Upper lobe of left lung (tissue), 6 donors: Measurements from ENCODE around the gene MARCHF3. TPM values are rescaled to one million over a fixed set of nuclear protein-coding genes. Genes with fewer than 3 reads are reported as not detected.

Source experiments
- ATAC-seq, 2 donors: fragments of 200-7000 bp; cut with Tn5 transposase; one replicate each; pipeline ENCODE4 v1.9.1; 2022; ENCODE audit warnings: mild to moderate bottlenecking in 2 of 2, moderate library complexity in 2 of 2; ENCODE audit not compliant: low FRiP score in 2 of 2
- DNase-seq, 2 donors: peaks; one replicate each; pipeline ENCODE4 v3.0.0-alpha.2; 2019 to 2020
- H3K27ac ChIP-seq, 4 donors: fragments of 200-600 bp; sonication (generic); one replicate each; pipeline ENCODE4 v1.5.1; 2016 to 2019
- H3K27me3 ChIP-seq, 4 donors: fragments of 200-600 bp; sonication (generic); one replicate each; pipeline ENCODE4 v1.5.1; 2017 to 2019
- H3K36me3 ChIP-seq, 4 donors: fragments of 200-600 bp; sonication (generic); one replicate each; pipeline ENCODE4 v1.5.1; 2016 to 2019
- H3K4me1 ChIP-seq, 4 donors: fragments of 200-600 bp; sonication (generic); one replicate each; pipeline ENCODE4 v1.5.1; 2018 to 2019
- H3K4me3 ChIP-seq, 4 donors: fragments of 200-600 bp; sonication (generic); one replicate each; pipeline ENCODE4 v1.5.1; 2017 to 2019; ENCODE audit warnings: mild to moderate bottlenecking in 2 of 4, moderate library complexity in 1 of 4
- H3K9me3 ChIP-seq, 4 donors: fragments of 200-600 bp; sonication (generic); one replicate each; pipeline ENCODE4 v1.5.1; 2018 to 2019
- EP300 ChIP-seq, 4 donors: sonication (generic); formaldehyde crosslinking; IDR thresholded peaks; one replicate each; pipeline ENCODE4 v1.5.1; 2017; ENCODE audit warnings: antibody characterized with exemption in 4 of 4, control low read depth in 2 of 4
- POLR2A ChIP-seq, 4 donors: fragments of 450-650 bp; IDR thresholded peaks; one replicate each; pipeline ENCODE4 v1.5.1; 2016 to 2017; ENCODE audit warnings: antibody characterized with exemption in 4 of 4, mild to moderate bottlenecking in 2 of 4
- POLR2AphosphoS5 ChIP-seq, 2 donors: sonication (generic); formaldehyde crosslinking; IDR thresholded peaks; one replicate each; pipeline ENCODE4 v1.5.1; 2017; ENCODE audit warnings: antibody characterized with exemption in 2 of 2
- WGBS, 2 donors: methylation state at CpG; one replicate each; pipeline ENCODE4 v1.1.5; 2017 to 2018; 5-methylcytosine and 5-hydroxymethylcytosine counted together
- total RNA-seq, 6 donors: library from RNA; depleted of rRNA in 4 of 6; stranded (reverse); fragments of >200 nt in 4 of 6; gene quantifications; one replicate each; pipeline versions ENCODE4 v1.1.0 to v1.2.1, GENCODE V29; 2016 to 2021
- TF ChIP-seq, protein P1 (sequence below), 6 experiments: fragments of 450-650 bp in 4 of 6; fragments of 200-600 bp in 2 of 6; sonication (generic) in 2 of 6; IDR thresholded peaks; one replicate each; pipeline ENCODE4 v1.5.1; 2016 to 2019; ENCODE audit warnings: antibody characterized with exemption in 6 of 6
- donor health status: DM: no; HTN: no; CAD: no; lungs with moderate emphysema.
- donor health status: DM: no; HTN: yes; CAD: no; lungs with severe emphysema.

Gene MARCHF3
- total RNA-seq, 6 donors from 2014 or later, result 2.1 to 16.2 (median 6.7) TPM

DNA sequence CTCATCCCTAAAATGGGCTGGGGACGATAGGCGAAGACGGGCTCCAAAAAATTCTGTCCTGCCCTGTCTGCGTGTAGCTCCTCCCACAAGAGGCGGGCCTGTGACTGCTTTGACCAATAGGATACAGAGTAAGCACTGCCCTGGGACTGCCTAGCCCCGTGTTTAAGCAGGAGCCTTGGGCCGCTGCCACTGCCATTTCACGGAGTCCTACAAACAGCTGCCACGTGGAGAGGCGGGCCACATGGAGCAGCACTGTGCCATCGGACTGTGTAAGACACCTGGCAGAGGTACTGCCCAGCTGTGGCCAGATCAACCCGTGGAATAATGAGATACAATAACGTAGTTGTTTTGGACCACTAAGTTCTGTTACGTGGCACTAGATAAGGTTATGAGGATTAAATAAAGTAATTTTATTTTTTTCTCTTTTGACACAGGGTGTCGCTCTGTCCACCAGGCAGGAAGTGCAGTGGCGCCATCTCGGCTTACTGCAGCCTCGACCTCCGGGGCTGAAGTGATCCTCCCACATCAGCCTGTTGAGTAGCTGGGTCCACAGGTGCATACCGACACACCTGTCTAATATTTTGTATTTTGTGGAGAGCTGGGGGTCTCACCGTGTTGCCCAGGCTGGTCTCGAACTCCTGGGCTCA is 166.2 kb downstream of the MARCHF3 start:
- DNase-seq (no peak), ATAC-seq (no peak)
- Histone ChIP-seq H3K27ac (no peak overlapping the region), H3K27me3 (no peaks in the 10 kb centered on the region), H3K4me1 (peaks cover 0 to 5% (median 1%) of the 10 kb centered on the region in 4 donors), H3K36me3 (no peaks in the 10 kb centered on the region), H3K9me3 (no peaks in the 10 kb centered on the region), H3K4me3 (no peak overlapping the region)
- TF ChIP-seq EP300 (IDR thresholded peaks at IDR 0.05), result no peak
- TF ChIP-seq, protein P1, sequence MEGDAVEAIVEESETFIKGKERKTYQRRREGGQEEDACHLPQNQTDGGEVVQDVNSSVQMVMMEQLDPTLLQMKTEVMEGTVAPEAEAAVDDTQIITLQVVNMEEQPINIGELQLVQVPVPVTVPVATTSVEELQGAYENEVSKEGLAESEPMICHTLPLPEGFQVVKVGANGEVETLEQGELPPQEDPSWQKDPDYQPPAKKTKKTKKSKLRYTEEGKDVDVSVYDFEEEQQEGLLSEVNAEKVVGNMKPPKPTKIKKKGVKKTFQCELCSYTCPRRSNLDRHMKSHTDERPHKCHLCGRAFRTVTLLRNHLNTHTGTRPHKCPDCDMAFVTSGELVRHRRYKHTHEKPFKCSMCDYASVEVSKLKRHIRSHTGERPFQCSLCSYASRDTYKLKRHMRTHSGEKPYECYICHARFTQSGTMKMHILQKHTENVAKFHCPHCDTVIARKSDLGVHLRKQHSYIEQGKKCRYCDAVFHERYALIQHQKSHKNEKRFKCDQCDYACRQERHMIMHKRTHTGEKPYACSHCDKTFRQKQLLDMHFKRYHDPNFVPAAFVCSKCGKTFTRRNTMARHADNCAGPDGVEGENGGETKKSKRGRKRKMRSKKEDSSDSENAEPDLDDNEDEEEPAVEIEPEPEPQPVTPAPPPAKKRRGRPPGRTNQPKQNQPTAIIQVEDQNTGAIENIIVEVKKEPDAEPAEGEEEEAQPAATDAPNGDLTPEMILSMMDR (IDR thresholded peaks at IDR 0.05), result no peak
- TF ChIP-seq POLR2AphosphoS5 (IDR thresholded peaks at IDR 0.05), result no peak
- no peak for TF ChIP-seq POLR2A (IDR thresholded peaks at IDR 0.05)
- WGBS, 2 donors, result 90 to 96% methylated on average over 20 to 22 of the region's 22 CpGs

DNA sequence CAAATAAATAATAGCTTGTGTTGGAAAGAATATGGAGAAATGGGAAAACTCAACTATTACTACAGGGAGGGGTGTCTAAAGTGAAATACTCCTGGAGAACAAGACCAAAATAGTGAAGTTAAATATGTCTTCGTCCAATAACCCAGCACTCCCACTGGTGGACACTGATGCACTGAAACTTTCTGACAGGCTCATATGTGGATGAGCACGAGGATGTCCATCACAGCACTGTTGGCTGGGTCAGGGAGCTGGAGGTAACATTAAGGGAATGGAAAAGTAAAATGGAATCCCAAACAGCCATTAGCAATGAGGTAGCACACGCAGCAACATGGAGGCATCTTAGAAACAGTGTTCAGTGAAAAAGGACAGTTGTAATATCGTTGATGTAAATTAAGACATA is 167.0 kb downstream of the MARCHF3 start:
- WGBS, 2 donors, result 96 to 98% methylated on average over 4 of the region's 4 CpGs
- no peaks in the 10 kb centered on the region for H3K4me1 ChIP-seq
- H3K27ac ChIP-seq, result no peak overlapping the region
- no peaks in the 10 kb centered on the region for H3K36me3 ChIP-seq
- no peaks in the 10 kb centered on the region for H3K9me3 ChIP-seq
- TF ChIP-seq, protein P1 (IDR thresholded peaks at IDR 0.05), result no peak
- no peak for TF ChIP-seq POLR2A (IDR thresholded peaks at IDR 0.05)
- DNase-seq, result no peak
- no peak overlapping the region for H3K4me3 ChIP-seq
- no peaks in the 10 kb centered on the region for H3K27me3 ChIP-seq
- no peak for ATAC-seq

DNA sequence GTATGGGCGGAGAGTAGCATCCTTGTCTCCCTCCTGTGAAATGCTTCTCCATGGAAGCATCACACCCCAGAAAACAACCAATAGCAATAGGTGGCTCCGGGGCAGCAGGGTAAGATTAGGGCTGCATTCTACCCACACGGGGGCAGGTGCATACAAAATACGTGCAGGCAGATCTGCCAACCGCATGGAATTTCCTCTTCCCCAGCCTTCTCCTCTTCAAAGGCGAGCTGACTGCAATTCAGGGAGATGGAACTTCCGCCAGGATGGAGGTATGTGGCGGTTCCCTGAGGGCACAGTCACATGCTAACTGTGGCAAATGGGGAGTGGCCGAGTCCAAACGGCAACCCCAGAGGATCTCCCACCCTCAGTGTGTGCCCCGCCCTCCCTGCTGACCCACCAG is 171.9 kb downstream of the MARCHF3 start:
- no peaks in the 10 kb centered on the region for H3K9me3 ChIP-seq
- no peak overlapping the region for H3K4me3 ChIP-seq
- DNase-seq (no peak), ATAC-seq (no peak)
- TF ChIP-seq EP300 (IDR thresholded peaks at IDR 0.05), result no peak
- TF ChIP-seq POLR2AphosphoS5 (IDR thresholded peaks at IDR 0.05), result no peak
- no peak for TF ChIP-seq POLR2A (IDR thresholded peaks at IDR 0.05)
- TF ChIP-seq, protein P1 (IDR thresholded peaks at IDR 0.05), result no peak
- H3K4me1 ChIP-seq, result no peaks in the 10 kb centered on the region
- no peaks in the 10 kb centered on the region for H3K27me3 ChIP-seq
- no peaks in the 10 kb centered on the region for H3K36me3 ChIP-seq
- WGBS, 2 donors, result 88% methylated on average over 7 to 11 of the region's 11 CpGs
- H3K27ac ChIP-seq, result no peak overlapping the region

DNA sequence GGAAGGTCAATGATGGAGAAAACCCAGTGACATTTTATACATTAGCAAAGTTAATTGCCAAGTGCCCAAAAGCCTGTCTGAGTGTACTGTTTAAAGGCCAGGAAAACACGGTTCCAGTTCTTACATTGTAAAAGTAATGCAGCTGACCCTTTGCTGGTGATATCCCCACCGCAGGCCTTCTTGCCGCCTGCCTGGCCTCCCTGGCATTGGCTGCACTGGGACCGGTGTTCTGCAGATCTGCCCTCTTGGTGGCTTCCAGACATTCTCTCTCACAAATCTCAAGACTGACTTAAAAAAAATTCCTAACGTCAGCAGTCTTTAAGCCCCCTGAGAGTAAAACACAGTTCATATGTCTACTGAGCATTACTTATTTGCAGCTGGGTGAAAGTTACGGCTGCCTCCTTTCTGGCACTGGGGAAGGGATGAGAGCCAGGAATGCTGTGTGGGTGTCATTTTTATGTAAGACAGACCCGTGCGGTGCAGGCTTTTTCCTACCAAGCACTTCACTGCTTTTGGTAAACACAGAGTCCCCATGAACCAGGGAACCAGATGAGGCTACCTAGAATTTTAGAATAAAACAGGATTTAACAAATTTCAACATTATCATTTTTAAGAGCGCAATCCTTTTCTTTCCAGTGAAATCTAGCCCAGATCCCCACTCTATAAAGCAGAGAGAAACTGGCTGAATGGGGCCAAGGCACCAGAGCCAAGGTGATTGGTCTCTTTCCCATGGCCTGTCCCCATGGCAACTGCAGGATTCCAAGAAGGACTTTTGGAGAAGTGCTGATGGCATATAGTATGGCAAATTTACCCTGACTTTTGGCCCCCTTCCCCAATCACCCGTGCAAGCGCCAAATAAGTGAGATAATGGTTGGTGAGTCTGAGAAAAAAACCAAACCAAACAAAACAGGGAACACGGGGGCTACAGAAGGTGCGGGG is 172.6 kb downstream of the MARCHF3 start:
- Histone ChIP-seq H3K9me3 (no peaks in the 10 kb centered on the region), H3K27me3 (no peaks in the 10 kb centered on the region), H3K4me1 (peaks cover 0 to 2% (median 0%) of the 10 kb centered on the region in 4 donors), H3K27ac (no peak overlapping the region), H3K36me3 (no peaks in the 10 kb centered on the region), H3K4me3 (no peak overlapping the region)
- DNase-seq (no peak), ATAC-seq (peak in 1 of 2 donors; percentile 56)
- TF ChIP-seq, protein P1 (IDR thresholded peaks at IDR 0.05), result no peak
- no peak for TF ChIP-seq POLR2AphosphoS5 (IDR thresholded peaks at IDR 0.05)
- no peak for TF ChIP-seq POLR2A (IDR thresholded peaks at IDR 0.05)
- TF ChIP-seq EP300 (IDR thresholded peaks at IDR 0.05), result no peak
- WGBS, 2 donors, result 83 to 88% methylated on average over 13 of the region's 13 CpGs
